ENCODE results near the gene CWC22. TPM values are rescaled to one million over a fixed set of nuclear protein-coding genes. Genes with fewer than 3 reads are reported as not detected.

CWC22 gene
- total RNA-seq, 3 donors from 2014 or later (not counting 1 experiment from before 2014, with no cell fraction given) = 14.9 to 20.3 (median 16.1) TPM

- 94% methylated on average over 16 of the region's 23 CpGs for WGBS (ENCODE audit: insufficient coverage)
- DNase-seq (no peak), ATAC-seq (no peak)
- intact Hi-C loops (cut with micrococcal nuclease) = no loop called here
- Histone ChIP-seq H3K27me3 (ENCODE audit: control insufficient read depth, insufficient read depth, low read length) (peaks cover under 1% of the 10 kb centered on the region), H3K9me3 (ENCODE audit: control insufficient read depth, insufficient read depth, low read length) (no peaks in the 10 kb centered on the region), H3K36me3 (ENCODE audit: control insufficient read depth, insufficient read depth, low read length) (no peaks in the 10 kb centered on the region), H3K27ac (ENCODE audit: low read length) (no peak overlapping the region), H3K4me1 (ENCODE audit: control insufficient read depth, insufficient read depth, low read length) (no peaks in the 10 kb centered on the region), H3K4me3 (ENCODE audit: low read length) (no peak overlapping the region)
- peaks cover 17 to 36% of the 10 kb centered on the region in 2 donors for H3K27me3 Mint-ChIP-seq (ENCODE audit: low read depth in 2 of 2)
- TF ChIP-seq CTCF (IDR thresholded peaks at IDR 0.05) = no peak
- no peaks in the 10 kb centered on the region for H3K36me3 Mint-ChIP-seq
- no peak overlapping the region for H3K27ac Mint-ChIP-seq
- no peaks in the 10 kb centered on the region for H3K4me1 Mint-ChIP-seq
- no peaks in the 10 kb centered on the region for H3K9me3 Mint-ChIP-seq
- H3K4me3 Mint-ChIP-seq = no peak overlapping the region
These were observed 14.8 kb upstream of the CWC22 start for GRCh38 chr2:180021850-180022249.

GRCh38 chr2:180017784-180018183 is 10.7 kb upstream of the CWC22 start:
- no peak overlapping the region for H3K27ac ChIP-seq (ENCODE audit: low read length)
- no peak overlapping the region for H3K27ac Mint-ChIP-seq
- H3K27me3 Mint-ChIP-seq (ENCODE audit: low read depth in 2 of 2) = peaks cover 25 to 34% of the 10 kb centered on the region in 2 donors
- no peak for TF ChIP-seq CTCF (IDR thresholded peaks at IDR 0.05)
- H3K4me1 ChIP-seq (ENCODE audit: control insufficient read depth, insufficient read depth, low read length) = no peaks in the 10 kb centered on the region
- H3K36me3 ChIP-seq (ENCODE audit: control insufficient read depth, insufficient read depth, low read length) = no peaks in the 10 kb centered on the region
- no peak overlapping the region for H3K4me3 ChIP-seq (ENCODE audit: low read length)
- DNase-seq (no peak), ATAC-seq (no peak)
- no peaks in the 10 kb centered on the region for H3K9me3 ChIP-seq (ENCODE audit: control insufficient read depth, insufficient read depth, low read length)
- H3K36me3 Mint-ChIP-seq = no peaks in the 10 kb centered on the region
- H3K4me1 Mint-ChIP-seq = no peaks in the 10 kb centered on the region
- H3K9me3 Mint-ChIP-seq = no peaks in the 10 kb centered on the region
- WGBS (ENCODE audit: insufficient coverage) = 78% methylated on average over 3 of the region's 4 CpGs
- no peak overlapping the region for H3K4me3 Mint-ChIP-seq
- intact Hi-C loops (cut with micrococcal nuclease) = no loop called here
- peaks cover 7% of the 10 kb centered on the region for H3K27me3 ChIP-seq (ENCODE audit: control insufficient read depth, insufficient read depth, low read length)

GRCh38 chr2:180016937-180017336 is 9.8 kb upstream of the CWC22 start:
- peaks cover 7% of the 10 kb centered on the region for H3K27me3 ChIP-seq (ENCODE audit: control insufficient read depth, insufficient read depth, low read length)
- H3K36me3 ChIP-seq (ENCODE audit: control insufficient read depth, insufficient read depth, low read length) = no peaks in the 10 kb centered on the region
- Mint-ChIP-seq H3K4me1 (no peaks in the 10 kb centered on the region), H3K4me3 (no peak overlapping the region), H3K27ac (no peak overlapping the region), H3K36me3 (no peaks in the 10 kb centered on the region), H3K27me3 (ENCODE audit: low read depth in 2 of 2) (peaks cover 25 to 26% of the 10 kb centered on the region in 2 donors), H3K9me3 (no peaks in the 10 kb centered on the region)
- no peak overlapping the region for H3K27ac ChIP-seq (ENCODE audit: low read length)
- intact Hi-C loops (cut with micrococcal nuclease) = no loop called here
- H3K4me3 ChIP-seq (ENCODE audit: low read length) = no peak overlapping the region
- WGBS (ENCODE audit: insufficient coverage) = 91% methylated on average over 1 of the region's 2 CpGs
- H3K4me1 ChIP-seq (ENCODE audit: control insufficient read depth, insufficient read depth, low read length) = no peaks in the 10 kb centered on the region
- ATAC-seq = no peak
- no peaks in the 10 kb centered on the region for H3K9me3 ChIP-seq (ENCODE audit: control insufficient read depth, insufficient read depth, low read length)
- TF ChIP-seq CTCF (IDR thresholded peaks at IDR 0.05) = no peak
- no peak for DNase-seq

GRCh38 chr2:180015951-180016709 is 9.0 kb upstream of the CWC22 start:
- no peak overlapping the region for H3K27ac ChIP-seq (ENCODE audit: low read length)
- Mint-ChIP-seq H3K27me3 (ENCODE audit: low read depth in 2 of 2) (peaks cover 25 to 26% of the 10 kb centered on the region in 2 donors), H3K9me3 (no peaks in the 10 kb centered on the region), H3K27ac (no peak overlapping the region), H3K4me3 (no peak overlapping the region), H3K36me3 (no peaks in the 10 kb centered on the region), H3K4me1 (no peaks in the 10 kb centered on the region)
- no peak overlapping the region for H3K4me3 ChIP-seq (ENCODE audit: low read length)
- H3K27me3 ChIP-seq (ENCODE audit: control insufficient read depth, insufficient read depth, low read length) = peaks cover 7% of the 10 kb centered on the region
- TF ChIP-seq CTCF (IDR thresholded peaks at IDR 0.05) = no peak
- no peaks in the 10 kb centered on the region for H3K36me3 ChIP-seq (ENCODE audit: control insufficient read depth, insufficient read depth, low read length)
- no peaks in the 10 kb centered on the region for H3K9me3 ChIP-seq (ENCODE audit: control insufficient read depth, insufficient read depth, low read length)
- ATAC-seq (no peak), DNase-seq (no peak)
- WGBS (ENCODE audit: insufficient coverage) = 72% methylated on average over 2 of the region's 5 CpGs
- intact Hi-C loops (cut with micrococcal nuclease) = no loop called here
- no peaks in the 10 kb centered on the region for H3K4me1 ChIP-seq (ENCODE audit: control insufficient read depth, insufficient read depth, low read length)

Measured in natural killer cell (primary cell).